Measurements from ENCODE around the gene FBXL20.
"Not testable (repeated sequence)": the region's sequence is repeated elsewhere in the genome, so short reads cannot be mapped to it uniquely, and the experiment has no call there.

The FBXL20 gene, protein sequence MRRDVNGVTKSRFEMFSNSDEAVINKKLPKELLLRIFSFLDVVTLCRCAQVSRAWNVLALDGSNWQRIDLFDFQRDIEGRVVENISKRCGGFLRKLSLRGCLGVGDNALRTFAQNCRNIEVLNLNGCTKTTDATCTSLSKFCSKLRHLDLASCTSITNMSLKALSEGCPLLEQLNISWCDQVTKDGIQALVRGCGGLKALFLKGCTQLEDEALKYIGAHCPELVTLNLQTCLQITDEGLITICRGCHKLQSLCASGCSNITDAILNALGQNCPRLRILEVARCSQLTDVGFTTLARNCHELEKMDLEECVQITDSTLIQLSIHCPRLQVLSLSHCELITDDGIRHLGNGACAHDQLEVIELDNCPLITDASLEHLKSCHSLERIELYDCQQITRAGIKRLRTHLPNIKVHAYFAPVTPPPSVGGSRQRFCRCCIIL

DNA sequence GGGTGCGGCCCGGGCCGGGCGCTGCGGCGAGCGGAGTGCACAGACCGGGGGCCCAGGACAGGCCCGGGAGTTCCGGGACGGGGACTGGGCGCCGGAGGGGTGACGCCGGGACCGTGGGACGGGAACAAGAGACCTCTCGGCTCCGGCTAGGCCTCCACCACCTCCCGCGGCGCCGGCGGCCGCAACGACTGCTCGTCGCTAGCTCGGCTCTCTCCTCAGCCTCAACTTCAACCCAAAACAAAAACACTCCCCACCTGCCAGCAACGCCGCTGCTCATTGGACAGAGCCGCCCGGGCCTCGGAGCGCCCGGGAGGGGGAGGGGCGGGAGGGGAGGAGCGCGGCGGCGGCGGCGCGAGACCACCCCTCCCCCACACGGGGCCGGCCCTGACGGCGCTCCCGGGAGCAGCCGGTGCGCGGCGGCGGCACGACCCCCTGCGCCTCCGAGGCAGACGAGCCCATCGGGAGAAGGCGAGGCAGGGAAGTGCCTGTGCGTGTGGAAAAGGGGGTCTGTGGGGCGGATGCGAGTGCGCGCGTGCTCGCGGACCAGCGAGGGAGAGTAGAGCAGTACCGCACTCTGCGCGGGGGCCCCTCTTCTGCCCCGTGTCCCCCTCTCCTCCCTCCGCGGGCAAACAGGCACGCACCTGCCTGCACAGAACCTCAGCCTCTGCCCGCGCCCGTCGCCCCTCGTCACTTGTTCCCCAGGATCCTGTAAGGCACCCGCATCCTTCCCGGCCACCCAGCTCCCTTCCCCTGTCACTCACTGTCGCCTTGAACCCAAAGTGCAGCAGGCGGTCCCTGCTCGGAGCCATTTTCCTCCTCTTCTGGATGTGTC, at the start of gene FBXL20:
FBXL20 (minus strand) TSS at position 215 of the 832 bp plus-strand sequence. CDS start 224 bp downstream, outside the sequence.
- DNase-seq (ENCODE audit: low read depth), result peak; percentile 85

DNA sequence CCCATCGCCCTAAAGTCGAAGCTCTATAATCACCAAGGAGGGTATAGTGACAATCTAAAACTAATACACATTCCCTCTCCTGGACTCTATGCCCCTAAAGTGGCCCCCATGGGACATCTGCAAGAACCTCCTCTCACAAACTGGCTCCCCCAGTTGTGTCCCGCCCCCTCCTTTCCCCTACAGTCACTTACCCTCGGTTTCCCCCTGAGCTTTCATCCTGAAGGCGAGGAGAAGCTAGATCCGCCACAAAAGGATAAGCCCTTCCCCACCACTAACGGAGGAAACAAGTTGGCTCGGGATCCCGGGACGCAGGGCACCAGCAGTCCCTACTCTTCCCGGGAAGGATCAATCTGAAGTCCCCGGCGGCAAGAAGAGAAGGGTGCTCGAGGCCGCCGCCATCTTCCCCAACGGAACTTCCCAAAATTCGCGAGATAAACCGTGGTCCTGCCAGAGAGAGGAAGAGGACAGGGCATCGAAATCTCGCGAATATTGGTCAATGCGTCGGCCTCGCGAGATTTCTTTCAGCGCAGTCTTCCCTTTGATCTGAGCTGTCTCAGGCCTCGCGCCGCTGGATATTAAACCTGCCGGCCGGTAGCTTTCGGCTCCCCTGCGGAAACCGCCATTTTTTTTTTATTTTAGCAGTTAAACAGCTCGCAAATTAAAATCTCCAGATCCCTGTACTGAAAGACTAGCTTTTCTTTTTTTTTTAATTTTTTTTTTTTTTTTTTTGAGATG, 49.6 kb upstream of the FBXL20 start, which contains the start of gene MED1:
MED1 (minus strand) TSS at position 417 of the 735 bp plus-strand sequence; CDS start at position 216, 201 bp downstream.
- DNase-seq (ENCODE audit: low read depth), result peak; percentile 73

DNA sequence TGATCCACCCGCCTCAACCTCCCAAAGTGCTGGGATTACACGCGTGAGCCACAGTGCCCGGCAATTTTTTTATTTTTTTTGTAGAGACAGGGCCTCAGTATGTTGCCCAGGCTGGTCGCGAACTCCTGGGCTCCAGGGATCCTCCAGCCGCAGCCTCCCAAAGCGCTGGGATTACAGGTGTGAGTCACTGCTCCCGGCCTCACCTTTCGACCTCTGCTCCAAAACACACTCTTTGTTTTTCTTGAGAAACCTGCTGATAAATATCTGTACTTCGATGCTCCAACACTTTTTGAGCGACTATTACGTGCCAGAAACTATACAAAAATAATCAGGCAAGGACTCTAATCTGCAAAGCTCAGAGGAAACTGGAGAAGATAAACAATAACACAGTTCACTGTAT, 48.6 kb upstream of the FBXL20 start:
- DNase-seq (ENCODE audit: low read depth), result no peak

DNA sequence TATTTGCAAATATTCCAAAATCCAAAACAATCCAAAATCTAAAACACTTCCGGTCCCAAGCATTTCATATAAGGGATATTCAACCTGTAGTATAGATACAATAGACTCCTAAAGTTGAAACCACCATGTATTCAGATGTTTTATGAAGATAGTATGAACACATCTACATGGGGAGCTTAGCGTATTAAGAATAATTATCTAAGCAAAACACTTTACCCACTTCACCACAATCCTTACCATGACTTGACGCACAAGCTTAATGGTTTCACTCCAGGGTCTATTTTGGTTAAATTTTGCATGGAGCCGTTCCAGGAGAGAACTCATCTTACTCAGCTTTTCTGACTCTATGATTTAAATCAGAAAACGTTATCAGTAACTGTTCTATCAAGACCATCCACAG, 46.1 kb upstream of the FBXL20 start:
- no peak for DNase-seq (ENCODE audit: low read depth)

DNA sequence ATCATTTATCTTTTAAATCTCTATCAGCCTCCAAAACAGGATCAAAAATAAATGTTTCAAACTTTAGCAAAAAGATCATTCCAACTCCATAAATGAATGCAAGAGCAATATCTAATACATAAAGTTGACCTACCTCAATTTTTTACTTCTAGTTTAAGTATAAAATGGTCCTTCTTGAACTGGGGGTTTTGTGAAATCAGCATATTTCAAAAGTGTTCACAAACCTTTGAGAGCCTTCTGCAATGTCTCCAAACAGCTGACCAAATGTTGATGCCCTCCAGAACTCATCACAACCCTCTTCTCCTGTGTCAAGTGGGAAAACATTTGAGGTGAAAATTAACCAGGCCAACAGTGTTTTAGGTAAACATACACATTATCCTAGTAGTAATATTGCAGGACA, 41.9 kb upstream of the FBXL20 start:
- DNase-seq (ENCODE audit: low read depth), result no peak

DNA sequence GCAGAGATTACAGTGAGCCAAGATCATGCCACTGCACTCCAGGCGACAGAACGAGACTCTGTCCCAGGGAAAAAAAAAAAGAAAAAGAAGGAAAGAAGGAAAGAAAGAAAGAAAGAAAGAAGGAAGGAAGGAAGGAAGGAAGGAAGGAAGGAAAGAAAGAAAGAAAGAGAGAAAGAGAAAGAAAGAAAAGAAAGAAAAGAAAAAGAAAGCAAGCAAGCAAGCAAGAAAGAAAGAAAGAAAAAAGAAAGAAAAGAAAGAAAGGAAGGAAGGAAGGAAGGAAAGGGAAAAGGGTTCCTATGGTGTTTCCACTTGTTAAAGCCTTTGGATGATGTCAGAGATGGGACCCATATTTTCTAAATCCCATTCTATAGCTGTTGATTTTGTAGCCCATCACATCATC, 38.4 kb upstream of the FBXL20 start:
- DNase-seq (ENCODE audit: low read depth), result not testable (repeated sequence)

DNA sequence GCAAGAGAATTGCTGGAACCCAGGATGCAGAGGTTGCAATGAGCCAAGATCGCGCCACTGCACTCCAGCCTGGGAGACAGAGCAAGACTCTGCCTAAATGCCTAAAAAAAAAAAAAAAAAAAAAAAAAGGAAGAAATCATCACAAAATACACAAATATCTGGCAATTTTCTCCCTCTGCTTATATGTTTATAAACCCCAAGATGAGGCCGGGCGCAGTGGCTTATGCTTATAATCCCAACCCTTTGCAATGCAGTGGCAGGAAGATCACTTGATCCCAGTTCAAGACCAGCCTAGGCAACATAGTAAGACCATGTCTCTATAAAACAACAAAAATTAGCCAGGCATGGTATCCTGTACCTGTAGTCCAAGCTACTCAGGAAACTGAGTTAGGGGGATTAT, 28.2 kb upstream of the FBXL20 start:
- DNase-seq (ENCODE audit: low read depth), result no peak

DNA sequence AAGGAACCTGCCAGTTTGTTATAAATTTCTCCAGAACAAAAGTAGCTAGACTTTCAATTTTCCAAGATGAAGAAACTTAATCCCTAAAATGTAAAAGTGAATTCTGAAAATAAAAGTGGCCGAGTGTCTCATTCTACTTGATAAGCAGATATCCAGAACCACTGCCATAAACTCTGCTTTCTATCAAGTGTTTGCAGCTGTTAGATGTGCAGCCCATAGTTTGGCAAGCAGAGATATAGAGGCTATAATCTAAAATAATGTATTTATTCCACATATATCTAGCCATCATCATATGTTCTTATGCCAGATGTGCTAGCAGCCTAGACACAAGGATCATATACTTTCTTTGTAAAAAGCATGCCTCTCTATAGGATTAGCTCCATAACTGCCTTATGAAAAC, 14.7 kb upstream of the FBXL20 start:
- DNase-seq (ENCODE audit: low read depth), result no peak

DNA sequence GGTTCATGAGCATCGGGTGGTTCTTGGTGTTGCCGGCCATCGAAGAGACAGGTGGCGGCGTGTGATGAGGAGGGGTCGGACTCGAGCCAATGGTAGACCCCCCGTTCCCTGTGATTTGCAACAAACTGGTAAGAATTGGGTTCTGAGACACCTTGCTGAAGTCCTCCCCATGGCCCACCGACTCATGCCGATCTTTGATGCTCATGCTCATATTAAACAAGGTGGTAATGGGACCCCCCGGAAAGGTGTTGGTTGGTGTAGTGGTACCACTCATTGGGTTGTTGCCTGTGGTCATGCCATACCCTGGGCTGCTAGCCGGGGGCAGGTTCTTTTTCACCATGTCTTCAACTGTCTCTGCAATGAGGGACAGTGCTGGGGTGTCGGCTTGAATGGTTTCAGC, 8.9 kb upstream of the FBXL20 start:
- no peak for DNase-seq (ENCODE audit: low read depth)

DNA sequence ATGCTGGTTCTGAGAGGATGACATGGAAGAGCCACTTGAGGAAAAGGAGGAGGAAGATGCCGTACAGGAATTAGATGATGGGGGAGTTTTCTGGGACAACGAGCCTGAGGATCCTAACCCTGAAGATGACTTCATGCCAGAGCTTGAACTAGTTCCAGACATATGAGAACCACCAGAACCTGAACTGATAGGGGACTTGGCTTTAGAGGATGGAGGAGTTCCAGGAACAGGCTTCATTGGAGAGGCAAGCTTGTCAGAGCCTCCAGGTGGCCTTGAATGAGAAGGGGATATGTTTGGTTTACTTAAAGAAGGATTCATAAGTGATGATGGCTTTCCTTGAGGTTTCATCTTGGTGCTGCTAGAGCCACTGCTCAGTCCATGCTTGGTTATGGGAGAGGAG, 6.9 kb upstream of the FBXL20 start:
- DNase-seq (ENCODE audit: low read depth), result no peak

DNA sequence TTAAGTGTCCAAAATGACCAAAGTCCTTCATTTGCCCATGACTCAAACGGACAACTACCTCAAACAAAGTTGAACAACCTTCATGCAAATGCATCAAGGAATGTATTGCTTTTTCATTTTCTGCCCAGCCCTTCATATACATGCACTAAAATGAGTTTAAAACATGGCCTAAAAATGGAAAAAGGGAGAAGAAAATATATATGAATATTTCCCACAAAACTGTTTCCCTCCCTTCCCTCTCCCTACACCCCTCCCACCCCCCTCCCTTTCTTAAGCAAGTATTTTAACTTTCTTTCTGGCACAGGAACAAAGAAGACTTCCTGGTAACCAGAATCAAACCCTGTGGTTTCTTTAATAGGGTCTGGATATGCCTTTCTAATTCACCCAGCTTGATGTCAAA, 5.5 kb upstream of the FBXL20 start:
- DNase-seq (ENCODE audit: low read depth), result no peak

DNA sequence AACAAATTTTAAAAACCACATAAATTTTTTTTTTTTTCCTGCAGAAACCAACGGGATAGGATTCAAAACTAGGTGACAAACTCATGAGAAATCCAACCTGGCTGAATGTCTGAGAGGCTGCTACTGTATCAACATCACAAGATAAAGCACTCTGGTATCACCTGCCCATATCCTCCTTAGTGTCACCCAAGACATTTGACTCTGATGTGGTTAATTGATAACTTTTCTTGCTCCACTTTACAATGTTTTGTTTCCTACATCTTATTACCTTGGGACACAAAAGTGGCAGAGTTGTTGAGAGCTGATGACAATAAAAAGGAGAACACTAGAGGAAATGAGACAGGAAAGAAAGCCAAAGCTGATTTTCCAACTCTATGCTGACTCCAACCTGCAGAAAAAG, 4.0 kb upstream of the FBXL20 start:
- no peak for DNase-seq (ENCODE audit: low read depth)

DNA sequence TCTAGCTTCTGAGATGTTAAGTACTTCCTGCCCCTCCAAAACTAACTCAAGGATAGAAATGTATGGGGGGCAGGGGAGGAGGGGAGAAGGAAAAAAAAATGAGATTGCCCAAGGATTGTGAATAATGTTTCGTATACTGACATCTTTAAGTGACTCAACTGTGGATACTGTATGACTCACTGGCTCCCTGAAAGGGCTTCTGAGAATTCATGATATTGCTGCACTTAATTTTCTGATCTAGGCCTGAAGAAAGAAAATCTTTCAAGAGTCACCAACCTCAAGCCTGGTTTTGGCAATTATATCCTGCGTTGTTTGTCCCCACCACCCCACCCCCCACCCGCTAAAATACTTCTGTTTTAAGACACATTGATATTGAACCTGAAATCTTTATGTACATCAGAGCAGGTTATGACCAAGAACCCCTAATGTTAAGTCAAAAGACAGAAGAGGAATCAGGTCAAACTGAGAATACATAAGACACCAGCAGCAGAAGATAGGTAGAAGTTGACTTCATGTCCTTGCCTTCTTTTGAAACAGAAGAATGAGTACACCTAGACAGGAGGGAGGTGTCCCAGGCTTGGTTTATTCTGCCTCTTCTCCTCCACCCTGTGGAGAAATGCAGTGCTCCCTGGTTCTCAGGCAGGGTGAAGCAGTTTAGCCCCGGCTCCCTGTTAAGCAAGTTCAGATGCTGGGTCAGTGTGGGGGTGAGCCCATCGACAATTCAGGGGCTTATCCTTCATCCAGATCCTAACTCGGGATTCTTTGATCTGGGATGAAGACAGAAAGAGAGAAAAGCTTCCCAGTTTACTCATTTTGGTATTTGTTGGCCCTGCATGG, 3.3 kb upstream of the FBXL20 start:
- DNase-seq (ENCODE audit: low read depth), result no peak

DNA sequence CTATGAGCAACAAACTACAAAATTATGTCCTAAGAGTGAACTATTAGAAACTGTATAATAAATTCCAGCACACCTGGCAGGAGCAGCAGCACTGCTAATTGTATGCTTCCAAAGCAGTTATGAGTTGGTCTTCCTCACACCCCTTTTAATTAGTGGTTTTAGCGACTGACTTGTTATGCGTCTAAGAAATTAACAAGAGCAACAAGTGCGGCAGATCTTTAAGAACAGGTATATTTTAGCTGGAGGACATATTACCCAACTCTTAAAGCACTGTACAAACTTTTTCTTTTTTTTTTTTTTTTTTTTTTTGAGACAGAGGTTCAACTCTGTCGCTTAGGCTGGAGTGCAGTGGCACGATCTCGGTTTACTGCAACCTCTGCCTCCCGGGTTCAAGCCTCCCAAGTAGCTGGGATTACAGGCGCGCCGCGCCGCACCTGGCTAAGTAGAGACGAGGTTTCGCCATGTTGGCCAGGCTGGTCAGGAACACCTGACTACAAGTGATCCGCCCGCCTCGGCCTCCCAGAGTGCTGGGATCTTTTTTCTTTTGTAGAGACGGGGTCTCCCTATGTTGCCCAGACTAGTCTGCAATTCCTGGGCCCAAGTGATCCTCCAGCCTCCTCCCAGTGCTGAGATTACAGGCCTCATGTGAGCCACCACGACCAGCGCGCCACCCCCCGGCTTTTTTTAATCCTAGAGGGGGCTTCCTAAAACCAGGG, 1.6 kb upstream of the FBXL20 start:
- DNase-seq (ENCODE audit: low read depth), result no peak

DNA sequence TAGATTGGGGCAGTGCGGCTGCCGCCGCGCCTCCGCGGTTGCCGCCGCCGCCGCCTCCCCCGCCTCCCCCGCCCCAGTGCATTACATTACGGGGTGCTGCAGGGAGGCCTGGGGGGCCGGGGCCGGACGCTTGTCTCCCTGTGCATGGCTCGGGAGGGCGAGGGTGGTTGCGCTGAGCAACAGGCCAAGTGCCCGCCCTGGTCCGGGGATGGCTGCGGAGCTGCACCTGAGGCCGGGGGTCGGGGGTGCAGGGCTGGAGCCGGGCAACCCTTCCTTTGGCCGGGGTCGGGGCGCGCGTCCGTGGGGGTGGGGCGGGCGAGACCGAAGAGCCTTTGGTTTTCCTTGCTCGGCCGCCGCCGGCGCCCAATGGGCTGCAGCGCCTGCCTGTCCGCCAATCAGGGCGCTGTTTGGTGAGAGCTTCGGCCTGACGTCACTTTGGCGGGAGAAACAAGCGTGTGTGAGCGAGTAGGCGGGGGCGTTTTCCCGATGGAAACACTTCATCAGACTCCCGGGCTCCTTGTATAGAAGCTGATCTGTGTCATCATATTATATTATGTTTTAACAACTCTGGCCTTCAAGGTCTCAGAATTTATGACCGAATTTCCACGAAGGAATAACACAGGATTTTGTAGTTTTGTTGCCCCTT, 941 bp upstream of the FBXL20 start:
- DNase-seq (ENCODE audit: low read depth), result peak; percentile 69

DNA sequence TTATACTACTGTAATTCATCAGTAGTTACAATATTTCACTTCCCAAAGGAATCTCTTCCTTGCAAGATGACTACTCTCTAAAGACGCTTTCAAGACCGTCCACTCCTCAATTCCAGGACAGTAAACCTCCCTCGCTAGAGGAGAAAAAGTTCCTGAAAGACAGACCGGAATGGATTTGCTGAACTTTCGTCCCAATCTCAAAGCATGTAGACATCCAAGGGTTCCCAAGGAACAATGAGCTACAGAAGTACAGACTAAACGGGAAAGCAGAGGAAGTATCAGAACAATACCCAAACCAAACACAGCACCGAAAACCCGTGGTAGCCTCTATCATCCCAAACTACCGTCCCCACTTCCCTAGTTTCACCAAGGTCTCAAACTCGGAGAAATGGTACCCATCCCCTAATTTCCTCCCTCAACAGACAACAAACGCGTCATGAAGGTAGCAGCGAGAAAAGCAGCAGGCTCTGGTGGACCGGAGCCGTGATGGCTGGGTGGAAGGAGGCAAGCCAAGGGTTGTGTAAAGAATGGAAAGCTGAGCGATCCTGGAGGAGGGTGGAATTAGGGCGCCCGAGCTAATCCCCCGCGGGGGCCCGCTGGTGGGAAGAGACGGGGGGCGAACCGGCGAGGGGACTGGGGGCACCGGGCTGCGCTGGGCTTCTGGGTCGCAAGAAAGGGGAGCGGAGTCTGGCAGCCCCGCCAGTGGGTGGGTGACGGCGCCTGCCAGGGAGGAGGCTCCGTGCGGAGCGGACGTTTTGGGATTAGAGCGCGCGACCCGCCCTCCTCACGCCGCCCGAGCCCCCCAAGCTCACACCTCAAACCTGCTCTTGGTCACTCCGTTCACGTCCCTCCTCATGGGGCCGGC, 647 bp downstream of the FBXL20 start:
- DNase-seq (ENCODE audit: low read depth), result no peak

DNA sequence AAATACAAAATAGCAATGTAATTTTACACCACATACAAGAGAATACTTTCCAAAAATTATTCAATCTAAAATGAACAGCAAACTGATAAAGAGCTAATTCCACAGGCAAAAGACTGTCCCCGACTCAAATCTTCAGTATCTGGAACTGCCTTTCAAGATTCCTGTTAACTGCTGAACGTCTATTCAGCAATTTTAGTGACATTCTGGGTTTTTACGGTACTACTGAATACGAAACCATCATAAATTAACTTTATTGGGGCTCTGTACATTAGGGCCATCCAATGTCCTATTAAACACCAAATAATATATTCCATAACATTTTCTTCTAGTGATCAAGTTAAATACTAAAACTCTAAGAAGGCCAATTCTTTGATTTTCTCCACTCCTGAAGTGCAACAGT, 1.6 kb downstream of the FBXL20 start:
- no peak for DNase-seq (ENCODE audit: low read depth)

DNA sequence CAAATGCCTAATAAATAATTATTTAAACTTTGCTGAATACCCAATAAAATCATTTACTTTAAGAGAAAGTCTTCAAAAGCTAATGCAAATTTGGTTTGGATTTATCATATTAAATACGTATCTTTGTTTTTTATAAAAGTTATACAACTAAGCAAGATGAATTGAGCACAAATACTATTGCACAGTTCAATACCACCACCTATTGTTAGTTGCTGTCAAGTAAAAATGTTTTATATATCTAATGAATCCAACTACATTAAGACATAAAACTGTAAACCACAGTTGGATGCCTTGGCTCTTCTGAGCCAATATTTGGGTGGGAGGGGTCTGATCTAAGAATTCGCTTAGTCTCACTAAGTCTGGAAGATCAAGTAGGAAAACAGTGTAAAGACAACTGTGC, 7.7 kb downstream of the FBXL20 start:
- DNase-seq (ENCODE audit: low read depth), result no peak

DNA sequence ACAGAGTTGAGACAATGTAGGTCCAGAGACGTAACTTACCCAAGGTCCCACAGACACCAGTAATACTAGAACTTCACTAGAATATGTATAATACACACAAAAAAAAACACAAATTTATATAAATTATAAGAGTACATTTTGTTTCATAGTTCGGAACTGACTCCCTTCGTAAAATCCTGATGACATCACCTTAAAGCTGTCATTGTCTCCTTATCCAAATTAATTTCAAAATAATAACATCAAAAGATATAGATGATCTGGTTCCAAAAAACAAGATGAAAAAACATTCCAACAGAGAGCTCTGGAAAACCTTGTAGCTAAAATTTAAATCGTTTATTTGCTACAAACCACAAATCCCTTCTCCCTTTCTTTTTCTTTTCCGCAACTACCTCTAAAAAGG, 10.0 kb downstream of the FBXL20 start:
- DNase-seq (ENCODE audit: low read depth), result no peak

Measured in stimulated activated CD8-positive, alpha-beta memory T cell treated with anti-CD3 and anti-CD28 coated beads, Interleukin-15, amount 100 ng/mL, for 1 hour (primary cell).